NCI-H226 (cell line): ENCODE data around the gene NUP50.

Experiments used
- DNase-seq: peaks from one replicate; pipeline ENCODE4 v3.0.0-alpha.2; 2015

NUP50 gene

GRCh38 chr22:45211435-45211834, 47.7 kb downstream of the NUP50 start:
- no peak for DNase-seq

GRCh38 chr22:45211848-45212247, 48.1 kb downstream of the NUP50 start:
- DNase-seq = no peak

- peak; percentile 78 for DNase-seq
These were observed 48.6 kb downstream of the NUP50 start for GRCh38 chr22:45212306-45212709.

- no peak for DNase-seq
These were observed 49.4 kb downstream of the NUP50 start for GRCh38 chr22:45212992-45213751.

- DNase-seq = no peak
These were observed 52.6 kb downstream of the NUP50 start for GRCh38 chr22:45216133-45217003.

GRCh38 chr22:45217345-45217744, 53.6 kb downstream of the NUP50 start:
- no peak for DNase-seq

- DNase-seq = no peak
These were observed 54.1 kb downstream of the NUP50 start for GRCh38 chr22:45217806-45218205.

- DNase-seq = no peak
These were observed 55.3 kb downstream of the NUP50 start for GRCh38 chr22:45218976-45219375.

GRCh38 chr22:45221201-45221600, 57.5 kb downstream of the NUP50 start:
- no peak for DNase-seq

GRCh38 chr22:45223304-45224117, 59.8 kb downstream of the NUP50 start:
- no peak for DNase-seq

- no peak for DNase-seq
These were observed 60.6 kb downstream of the NUP50 start for GRCh38 chr22:45224331-45224730.

- DNase-seq = no peak
These were observed 61.4 kb downstream of the NUP50 start for GRCh38 chr22:45224988-45225731.

- DNase-seq = no peak
These were observed 62.2 kb downstream of the NUP50 start for GRCh38 chr22:45225732-45226502.

- peak; percentile 61 for DNase-seq
These were observed 62.9 kb downstream of the NUP50 start for GRCh38 chr22:45226503-45227186.

GRCh38 chr22:45227645-45228400, 64.1 kb downstream of the NUP50 start:
- DNase-seq = no peak

GRCh38 chr22:45228401-45228754, 64.7 kb downstream of the NUP50 start:
- DNase-seq = no peak

- DNase-seq = no peak
These were observed 65.5 kb downstream of the NUP50 start for GRCh38 chr22:45229181-45229580.

GRCh38 chr22:45230026-45230721, 66.4 kb downstream of the NUP50 start:
- no peak for DNase-seq

GRCh38 chr22:45231293-45231692, 67.6 kb downstream of the NUP50 start:
- DNase-seq = no peak

GRCh38 chr22:45233386-45233785, 69.7 kb downstream of the NUP50 start:
- DNase-seq = no peak
